GM21447 (cell line): Measurements from ENCODE around the gene DDR2.
"Not testable (repeated sequence)": the region's sequence is repeated elsewhere in the genome, so short reads cannot be mapped to it uniquely, and the experiment has no call there.

Source experiments
- ATAC-seq: cut with Tn5 transposase; IDR thresholded peaks from one replicate; pipeline ENCODE4 v1.9.1; 2021; ENCODE audit not compliant: unreplicated experiment

Gene DDR2

GRCh38 chr1:162753998-162754585, 121.8 kb downstream of the DDR2 start:
- ATAC-seq: no peak

GRCh38 chr1:162755306-162755705, 123.0 kb downstream of the DDR2 start:
- ATAC-seq: no peak

- ATAC-seq: no peak
Measured at GRCh38 chr1:162756523-162756922, 124.3 kb downstream of the DDR2 start.

DNA sequence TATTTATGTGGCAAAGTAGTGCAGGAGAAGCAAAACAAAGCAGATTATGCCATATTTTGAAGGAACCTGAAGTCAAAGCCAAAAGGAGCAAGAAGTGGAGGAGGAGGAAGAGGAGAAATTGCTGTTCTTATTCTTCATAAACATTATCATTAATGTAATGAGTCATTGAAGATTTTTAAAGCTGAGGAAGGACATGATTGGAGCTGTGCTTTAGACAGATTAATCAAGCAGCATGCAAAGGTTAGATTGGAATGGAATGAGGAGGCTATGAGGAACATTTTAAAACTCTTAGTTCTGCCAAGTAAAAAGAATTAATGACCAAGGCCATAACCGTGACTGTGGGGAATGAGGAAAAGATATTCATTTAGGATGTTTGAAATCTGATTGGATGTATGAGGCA, 125.2 kb downstream of the DDR2 start:
- ATAC-seq: no peak

GRCh38 chr1:162765788-162766187, 133.5 kb downstream of the DDR2 start:
- ATAC-seq: no peak

DNA sequence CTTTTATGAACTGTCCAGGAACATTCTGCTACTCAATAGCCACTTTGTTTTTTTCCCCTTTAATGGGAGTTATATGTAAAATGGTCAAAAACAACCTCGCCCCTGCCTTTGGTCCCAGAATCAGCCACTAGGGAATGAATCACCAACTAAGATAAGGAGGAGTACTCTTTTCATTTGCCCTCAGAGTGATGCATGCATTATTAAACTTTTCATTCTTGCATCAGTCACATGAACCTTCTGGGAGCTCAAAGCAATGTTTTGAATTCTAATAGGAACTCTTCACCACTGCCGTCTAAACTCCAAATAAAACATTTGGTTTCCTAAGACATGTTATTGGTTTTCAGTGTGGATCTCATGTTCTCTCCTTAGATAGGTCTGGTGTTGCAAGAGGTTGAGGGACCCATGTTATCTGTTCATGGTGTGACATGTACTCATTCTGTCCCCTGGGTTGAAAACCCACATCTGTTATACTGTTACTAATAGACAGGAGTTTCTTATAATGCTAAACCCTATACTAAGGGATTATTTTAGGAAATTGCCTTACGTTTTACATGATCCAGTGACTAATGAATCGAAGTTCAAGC, 140.4 kb downstream of the DDR2 start:
- ATAC-seq: no peak

DNA sequence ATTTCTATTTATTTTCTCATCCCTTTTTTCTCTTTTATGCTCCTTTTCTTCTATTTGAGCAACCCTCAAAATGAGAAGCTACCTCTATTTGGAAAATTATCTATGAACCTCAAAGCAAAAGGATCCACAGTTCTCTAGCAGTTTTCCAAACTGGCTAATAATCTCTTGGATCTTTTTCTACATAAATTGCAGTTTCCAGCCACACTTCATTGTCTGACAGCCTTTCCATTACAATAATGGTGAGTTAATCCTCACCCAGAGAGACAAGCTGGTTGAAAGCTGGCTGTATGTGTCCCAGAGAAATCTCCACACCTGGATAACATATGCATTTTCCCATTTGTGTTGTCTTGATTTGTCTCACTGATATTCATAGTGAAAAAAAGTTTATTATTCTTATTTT, 141.7 kb downstream of the DDR2 start:
- ATAC-seq: no peak

- ATAC-seq: no peak
Measured at GRCh38 chr1:162779043-162779442, 146.8 kb downstream of the DDR2 start.

DNA sequence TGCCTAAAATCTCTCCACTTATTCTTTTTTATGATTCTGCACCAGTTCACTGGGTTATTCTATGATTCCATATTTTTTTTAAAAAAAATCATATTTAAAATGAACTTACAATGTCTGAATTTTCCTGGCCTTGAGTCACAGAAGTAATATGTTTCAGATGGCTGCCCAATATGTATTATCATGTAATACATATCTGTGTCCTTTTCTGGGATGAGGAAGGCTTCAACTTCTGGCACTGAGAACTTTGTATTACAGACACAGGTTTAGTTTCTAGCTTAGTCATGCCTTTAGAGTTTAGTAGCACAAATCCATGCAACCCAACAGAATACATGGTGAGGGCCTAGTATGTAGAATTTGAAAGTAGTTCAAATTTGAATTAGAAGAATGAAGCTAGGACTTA, 150.4 kb downstream of the DDR2 start:
- no peak for ATAC-seq

GRCh38 chr1:162784926-162785325, 152.7 kb downstream of the DDR2 start:
- not testable (repeated sequence) for ATAC-seq

- not testable (repeated sequence) for ATAC-seq
Measured at GRCh38 chr1:162788783-162789182, 156.5 kb downstream of the DDR2 start.

DNA sequence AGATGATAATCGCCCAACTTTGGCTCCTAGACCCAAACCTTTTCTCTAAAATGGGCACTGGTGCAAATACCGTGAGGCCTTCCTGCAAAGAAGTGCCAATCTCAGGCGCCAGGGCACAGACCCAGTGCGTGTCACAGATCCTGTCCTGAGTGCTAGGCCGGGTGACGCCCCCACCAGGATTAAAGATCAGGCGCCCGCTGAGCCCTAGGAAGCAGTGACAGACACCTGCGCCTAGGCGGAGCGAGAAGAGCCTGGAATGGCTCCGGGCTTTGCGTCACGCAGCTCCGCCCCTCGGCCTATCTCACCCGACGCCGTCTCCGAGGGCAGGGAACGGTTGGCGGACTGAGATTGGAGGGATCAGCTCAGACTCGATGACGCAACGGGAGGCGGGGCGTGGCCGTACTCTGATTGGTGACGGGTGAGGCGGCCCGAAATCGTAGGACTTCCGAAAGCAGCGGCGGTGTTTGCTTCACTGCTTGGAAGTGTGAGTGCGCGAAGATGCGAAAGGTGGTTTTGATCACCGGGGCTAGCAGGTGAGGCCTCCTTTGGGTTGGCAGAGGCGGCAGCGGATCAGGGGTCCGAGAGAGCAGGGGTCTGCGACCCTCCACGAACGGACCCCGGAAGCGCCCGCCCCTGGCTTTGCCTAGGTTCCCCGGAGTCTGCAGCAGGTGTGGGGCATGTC, 158.2 kb downstream of the DDR2 start, which contains the start of gene HSD17B7:
Gene HSD17B7 (plus strand): TSS at position 400 of the 682 bp plus-strand sequence. CDS start 99 bp downstream, at position 499.
- peak; percentile 99 for ATAC-seq

GRCh38 chr1:162790985-162791357, 158.7 kb downstream of the DDR2 start:
- ATAC-seq: not testable (repeated sequence)

DNA sequence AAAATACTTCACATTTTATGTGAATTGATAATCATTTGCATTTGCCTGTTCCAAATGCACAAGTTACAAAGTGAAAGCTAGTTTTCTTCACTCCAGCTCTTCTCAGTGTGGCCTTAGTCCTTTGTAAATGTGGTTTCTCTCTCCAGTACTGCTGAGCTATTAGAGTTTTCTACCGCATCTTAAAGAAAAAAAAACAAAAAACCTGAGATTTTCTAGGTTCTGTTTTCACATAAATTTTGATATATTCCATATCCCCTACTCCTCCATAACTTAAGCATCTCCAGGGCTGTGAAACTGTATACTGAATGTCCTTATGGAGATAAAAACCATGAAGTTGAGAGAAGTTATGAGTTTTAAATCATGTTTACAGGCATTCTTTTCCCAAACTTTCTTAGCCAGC, 162.0 kb downstream of the DDR2 start:
- not testable (repeated sequence) for ATAC-seq

DNA sequence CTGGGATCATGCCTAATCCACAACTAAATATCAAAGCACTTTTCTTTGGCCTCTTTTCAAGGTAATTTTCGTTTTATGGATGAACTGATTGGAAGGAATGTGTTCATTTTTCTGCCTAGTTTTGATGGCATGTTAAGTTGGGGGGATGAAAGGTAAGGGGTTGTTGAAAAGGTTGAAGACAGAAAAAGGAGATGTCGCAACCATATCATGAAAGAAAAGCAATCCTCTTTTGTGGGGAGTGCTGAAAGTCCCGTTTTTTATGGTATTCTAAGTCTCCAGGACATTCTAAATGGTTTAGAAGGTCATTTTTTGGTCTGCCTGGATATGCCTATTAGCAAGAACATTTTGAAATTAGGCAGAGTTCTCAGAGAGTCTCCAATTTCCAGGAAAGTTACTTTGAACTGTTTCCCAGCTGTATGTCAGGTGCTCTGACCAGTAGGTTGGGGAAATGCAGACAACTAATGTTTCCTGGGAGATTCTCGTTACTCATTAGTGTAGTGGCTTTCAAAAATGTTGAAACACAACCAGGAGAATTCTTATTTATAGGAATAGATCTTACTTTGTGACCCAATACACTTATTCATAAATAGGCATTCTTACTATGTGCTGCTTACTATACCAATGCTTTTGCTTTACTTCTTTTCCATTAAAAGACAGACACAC, 164.5 kb downstream of the DDR2 start:
- not testable (repeated sequence) for ATAC-seq

DNA sequence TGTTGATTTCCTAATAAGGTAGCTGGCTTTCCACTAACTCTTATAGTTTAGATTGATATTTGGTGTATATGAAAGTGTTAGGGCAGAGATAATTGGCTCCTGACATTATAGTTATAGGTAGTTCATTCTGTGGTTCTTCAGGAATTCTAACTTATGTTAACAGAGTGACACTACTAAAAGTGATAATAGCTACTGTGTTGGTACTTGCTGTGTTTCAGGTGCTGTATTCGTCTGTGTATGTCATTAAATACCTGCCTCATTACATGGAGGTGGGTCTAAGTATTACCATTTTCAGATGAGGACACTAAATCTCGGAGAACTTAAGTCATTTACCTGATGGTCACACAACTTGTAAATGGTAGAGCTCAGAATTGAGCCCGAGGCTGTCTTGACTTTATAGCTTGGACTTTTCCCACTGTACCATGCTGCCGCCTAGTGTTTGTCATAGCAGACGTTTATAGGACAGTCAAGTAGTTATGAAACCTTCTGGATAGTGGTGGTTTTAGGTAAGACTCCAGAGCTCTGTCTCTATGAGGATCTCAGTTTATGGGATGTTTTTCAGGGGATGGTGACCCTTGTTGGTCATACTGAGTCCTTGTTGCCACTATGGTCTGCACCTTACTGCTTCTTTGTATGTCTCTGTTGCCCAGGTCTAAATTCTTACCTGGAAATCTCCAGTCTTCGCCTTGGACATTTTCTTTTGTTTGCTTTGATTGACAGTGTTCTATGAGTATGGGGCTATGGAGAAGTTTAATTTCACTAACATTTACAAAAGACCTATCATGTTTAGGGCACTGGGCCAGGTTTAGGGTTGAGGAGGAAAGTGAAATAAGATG, 167.9 kb downstream of the DDR2 start:
- not testable (repeated sequence) for ATAC-seq

DNA sequence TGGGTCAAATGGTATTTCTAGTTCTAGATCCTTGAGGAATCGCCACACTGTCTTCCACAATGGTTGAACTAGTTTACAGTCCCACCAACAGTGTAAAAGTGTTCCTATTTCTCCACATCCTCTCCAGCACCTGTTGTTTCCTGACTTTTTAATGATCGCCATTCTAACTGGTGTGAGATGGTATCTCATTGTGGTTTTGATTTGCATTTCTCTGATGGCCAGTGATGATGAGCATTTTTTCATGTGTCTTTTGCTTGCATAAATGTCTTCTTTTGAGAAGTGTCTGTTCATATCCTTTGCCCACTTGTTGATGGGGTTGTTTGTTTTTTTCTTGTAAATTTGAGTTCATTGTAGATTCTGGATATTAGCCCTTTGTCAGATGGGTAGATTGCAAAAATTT, 175.2 kb downstream of the DDR2 start:
- not testable (repeated sequence) for ATAC-seq

DNA sequence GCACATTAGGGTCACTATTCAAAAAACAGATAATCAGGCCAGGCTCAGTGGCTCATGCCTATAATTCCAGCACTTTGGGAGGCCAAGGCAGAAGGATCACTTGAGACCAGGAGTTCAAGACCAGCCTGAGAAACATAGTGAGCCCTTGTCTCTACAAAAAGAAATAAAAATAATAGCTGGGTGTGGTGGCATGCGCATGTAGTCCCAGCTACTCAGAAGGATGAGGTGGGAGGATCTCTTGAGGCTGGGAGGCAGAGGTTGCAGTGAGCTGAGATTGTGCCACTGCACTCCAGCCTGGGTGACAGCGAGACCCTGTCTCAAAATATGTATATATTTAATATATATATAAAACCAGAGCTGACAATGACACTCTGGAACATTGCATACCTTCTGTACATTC, 180.1 kb downstream of the DDR2 start:
- not testable (repeated sequence) for ATAC-seq

GRCh38 chr1:162818136-162818535, 185.9 kb downstream of the DDR2 start:
- ATAC-seq: not testable (repeated sequence)

GRCh38 chr1:162818666-162819065, 186.4 kb downstream of the DDR2 start:
- ATAC-seq: not testable (repeated sequence)
